Muscle layer of duodenum (tissue), 2 donors: ENCODE results near the gene USP11.

Experiments used
- H3K27ac ChIP-seq: one replicate; pipeline ENCODE4 v1.7.0; 2013; ENCODE audit warnings: mild to moderate bottlenecking, low read length
- H3K27me3 ChIP-seq: one replicate; pipeline ENCODE4 v1.7.0; 2013; ENCODE audit warnings: low read depth, mild to moderate bottlenecking, control low read depth, low read length
- H3K36me3 ChIP-seq, 2 donors: one replicate each; pipeline ENCODE4 v1.7.0; 2013; ENCODE audit warnings: low read length in 2 of 2, control low read depth in 1 of 2, mild to moderate bottlenecking in 1 of 2; ENCODE audit not compliant: insufficient read depth in 2 of 2, control insufficient read depth in 1 of 2
- H3K4me1 ChIP-seq, 2 donors: one replicate each; pipeline ENCODE4 v1.7.0; 2013; ENCODE audit warnings: low read length in 2 of 2, mild to moderate bottlenecking in 2 of 2, control low read depth in 1 of 2, moderate library complexity in 1 of 2; ENCODE audit not compliant: insufficient read depth in 2 of 2, control insufficient read depth in 1 of 2
- H3K4me3 ChIP-seq, 2 donors: one replicate each; pipeline ENCODE4 v1.7.0; 2013; ENCODE audit warnings: low read length in 2 of 2, low read depth in 1 of 2, mild to moderate bottlenecking in 1 of 2
- H3K9me3 ChIP-seq, 2 donors: one replicate each; pipeline ENCODE4 v1.7.0; 2013; ENCODE audit warnings: low read length in 2 of 2, control low read depth in 1 of 2, mild to moderate bottlenecking in 1 of 2; ENCODE audit not compliant: control insufficient read depth in 1 of 2
- donor health status: healthy.

The USP11 gene

DNA sequence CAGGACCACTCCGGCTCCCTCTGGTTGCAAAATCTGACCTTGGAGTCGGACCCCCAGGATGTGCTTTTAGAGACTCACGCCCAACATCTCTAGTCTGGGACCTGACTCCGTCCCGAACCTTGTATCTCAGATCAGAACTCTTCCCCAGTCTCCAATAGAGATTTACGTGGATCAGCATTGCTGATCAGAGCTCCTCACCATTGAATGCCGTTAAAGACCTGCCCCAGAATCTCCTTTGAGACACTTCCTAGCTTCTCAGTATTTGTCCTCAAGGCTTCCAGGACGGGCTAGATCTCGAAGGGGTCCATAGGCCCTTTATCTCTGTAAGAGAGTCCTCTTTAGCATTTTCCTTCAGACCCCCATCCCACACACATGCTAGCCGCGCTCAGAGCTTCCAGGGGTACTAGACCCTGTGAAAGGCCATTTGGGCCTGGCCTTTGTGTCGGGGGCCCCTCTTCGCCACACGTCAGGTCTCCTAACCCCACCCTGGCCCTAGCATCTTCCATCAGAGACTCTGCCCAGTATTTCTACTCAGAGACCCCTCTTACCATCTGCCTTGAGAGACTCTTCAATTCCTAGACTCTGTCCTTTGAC lies 38.5 kb upstream of the USP11 start:
- Histone ChIP-seq H3K4me3 (peak overlapping the region; percentile 71 to 83), H3K36me3 (peaks cover 8 to 10% of the 10 kb centered on the region in 2 donors), H3K27me3 (no peaks in the 10 kb centered on the region), H3K27ac (peak overlapping the region; percentile 86), H3K4me1 (peaks cover 9 to 65% of the 10 kb centered on the region in 2 donors), H3K9me3 (no peaks in the 10 kb centered on the region)

DNA sequence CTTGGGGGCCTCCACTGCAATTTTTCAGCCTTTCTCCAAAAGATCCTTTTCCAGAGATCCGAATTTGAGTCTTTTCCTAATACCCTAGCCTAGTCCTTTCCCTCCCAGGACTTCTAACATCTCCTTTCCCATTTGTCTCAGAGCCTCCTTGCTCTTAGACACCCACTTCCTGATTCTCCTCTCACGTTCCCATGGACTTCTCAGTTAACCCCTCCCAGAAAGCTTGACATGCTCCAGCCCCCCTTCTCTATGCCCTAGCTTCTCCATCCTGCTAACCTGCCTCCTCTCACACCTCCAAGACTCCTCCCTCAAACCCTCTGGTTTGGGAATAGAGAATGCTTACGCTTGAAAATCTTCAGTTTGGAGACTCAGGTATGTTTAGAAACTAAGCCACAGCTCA lies 36.7 kb upstream of the USP11 start:
- Histone ChIP-seq H3K4me1 (peaks cover 9 to 62% of the 10 kb centered on the region in 2 donors), H3K27ac (no peak overlapping the region), H3K27me3 (no peaks in the 10 kb centered on the region), H3K36me3 (peaks cover 22 to 25% of the 10 kb centered on the region in 2 donors), H3K9me3 (no peaks in the 10 kb centered on the region), H3K4me3 (peak overlapping the region; percentile 16 to 71)

GRCh38 chrX:47197526-47197925 lies 35.3 kb upstream of the USP11 start:
- Histone ChIP-seq H3K27me3 (no peaks in the 10 kb centered on the region), H3K4me1 (peaks cover 5 to 55% of the 10 kb centered on the region in 2 donors), H3K36me3 (peaks cover 36 to 40% of the 10 kb centered on the region in 2 donors), H3K27ac (no peak overlapping the region), H3K4me3 (peak overlapping the region in 1 of 2 donors; percentile 16), H3K9me3 (no peaks in the 10 kb centered on the region)

DNA sequence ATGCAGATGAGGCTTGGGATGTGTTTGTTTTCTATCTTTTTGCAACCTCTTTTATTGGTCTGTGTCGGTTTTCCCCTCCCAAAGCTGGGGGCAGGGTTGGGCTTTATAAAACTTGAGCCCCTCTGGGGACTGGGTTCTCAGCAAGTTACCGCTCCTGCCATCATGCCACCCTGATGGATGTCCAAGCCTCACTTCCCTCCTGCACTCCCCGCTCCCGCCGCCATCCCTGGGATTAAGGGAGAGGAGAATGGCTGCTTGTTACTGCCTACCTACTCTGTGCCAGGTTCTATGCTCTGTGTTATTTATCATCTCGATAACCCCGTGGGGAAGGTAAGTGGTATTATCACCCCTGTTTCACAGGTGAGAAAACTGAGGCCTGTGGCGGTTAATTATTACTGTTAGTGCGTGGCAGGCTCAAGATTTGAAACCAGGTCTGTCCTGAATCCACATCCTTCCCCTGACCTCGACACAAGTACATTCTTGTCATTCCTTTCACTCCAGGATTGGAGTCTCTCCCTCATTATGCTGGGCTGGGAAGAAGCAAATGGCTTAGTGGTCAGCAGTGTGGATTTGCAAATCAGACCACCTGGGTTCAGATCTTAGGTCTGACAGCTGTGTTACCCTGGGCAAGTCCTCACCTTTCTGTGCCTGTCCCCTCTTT lies 34.7 kb upstream of the USP11 start:
- Histone ChIP-seq H3K27me3 (no peaks in the 10 kb centered on the region), H3K4me1 (peaks cover 5 to 51% of the 10 kb centered on the region in 2 donors), H3K4me3 (no peak overlapping the region), H3K36me3 (peaks cover 41 to 46% of the 10 kb centered on the region in 2 donors), H3K27ac (no peak overlapping the region), H3K9me3 (no peaks in the 10 kb centered on the region)

- Histone ChIP-seq H3K4me3 (no peak overlapping the region), H3K4me1 (peaks cover 5 to 48% of the 10 kb centered on the region in 2 donors), H3K27ac (no peak overlapping the region), H3K36me3 (peaks cover 44 to 46% of the 10 kb centered on the region in 2 donors), H3K9me3 (no peaks in the 10 kb centered on the region), H3K27me3 (no peaks in the 10 kb centered on the region)
Measured at GRCh38 chrX:47198687-47199080, 34.1 kb upstream of the USP11 start.

GRCh38 chrX:47199286-47199685 lies 33.5 kb upstream of the USP11 start:
- Histone ChIP-seq H3K36me3 (peaks cover 46 to 48% of the 10 kb centered on the region in 2 donors), H3K4me3 (no peak overlapping the region), H3K9me3 (no peaks in the 10 kb centered on the region), H3K4me1 (peaks cover 5 to 48% of the 10 kb centered on the region in 2 donors), H3K27ac (no peak overlapping the region), H3K27me3 (no peaks in the 10 kb centered on the region)

DNA sequence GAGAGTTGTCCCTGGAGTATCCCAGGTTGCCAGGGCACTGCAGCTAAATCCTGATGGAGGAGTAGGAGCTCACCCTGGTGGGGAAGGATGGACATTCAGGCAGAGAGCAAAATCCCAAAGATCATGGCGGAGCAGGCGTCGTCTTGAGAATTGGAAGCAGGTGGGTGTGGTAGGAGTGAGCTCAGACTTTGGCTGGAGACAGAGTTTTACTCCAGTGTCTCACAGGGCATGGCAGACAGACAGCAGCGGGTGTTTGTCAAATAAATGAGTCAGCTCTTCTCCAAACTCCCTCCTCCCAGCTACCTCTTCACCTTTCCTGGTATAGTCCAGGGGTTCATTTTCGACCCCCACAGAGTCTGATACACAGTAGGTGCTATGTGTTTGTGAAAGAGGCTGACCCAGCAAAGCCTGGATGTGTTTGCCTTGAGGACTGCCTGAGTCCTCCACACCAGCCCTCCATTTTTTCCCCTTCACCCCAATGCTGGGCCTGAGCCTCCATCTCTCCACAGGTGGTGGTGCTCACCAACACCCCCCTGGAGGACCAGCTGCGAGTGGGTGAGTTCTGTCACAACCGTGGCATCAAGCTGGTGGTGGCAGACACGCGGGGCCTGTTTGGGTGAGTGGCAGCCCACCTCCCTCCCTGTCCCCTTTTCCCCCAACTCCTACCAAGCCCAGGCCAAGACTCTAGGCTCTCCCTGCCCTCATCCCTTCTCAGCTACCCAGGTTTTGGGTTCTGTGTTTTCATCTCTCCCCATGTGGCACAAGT lies 32.2 kb upstream of the USP11 start:
- H3K27me3 ChIP-seq: no peaks in the 10 kb centered on the region
- H3K4me1 ChIP-seq: peaks cover 0 to 38% of the 10 kb centered on the region in 2 donors
- peaks cover 50 to 58% of the 10 kb centered on the region in 2 donors for H3K36me3 ChIP-seq
- no peak overlapping the region for H3K4me3 ChIP-seq
- H3K27ac ChIP-seq: no peak overlapping the region
- no peaks in the 10 kb centered on the region for H3K9me3 ChIP-seq

- Histone ChIP-seq H3K9me3 (no peaks in the 10 kb centered on the region), H3K27me3 (no peaks in the 10 kb centered on the region), H3K36me3 (peaks cover 55 to 66% of the 10 kb centered on the region in 2 donors), H3K27ac (no peak overlapping the region), H3K4me1 (peaks cover 0 to 29% of the 10 kb centered on the region in 2 donors), H3K4me3 (no peak overlapping the region)
Measured at GRCh38 chrX:47201345-47201944, 31.4 kb upstream of the USP11 start.

DNA sequence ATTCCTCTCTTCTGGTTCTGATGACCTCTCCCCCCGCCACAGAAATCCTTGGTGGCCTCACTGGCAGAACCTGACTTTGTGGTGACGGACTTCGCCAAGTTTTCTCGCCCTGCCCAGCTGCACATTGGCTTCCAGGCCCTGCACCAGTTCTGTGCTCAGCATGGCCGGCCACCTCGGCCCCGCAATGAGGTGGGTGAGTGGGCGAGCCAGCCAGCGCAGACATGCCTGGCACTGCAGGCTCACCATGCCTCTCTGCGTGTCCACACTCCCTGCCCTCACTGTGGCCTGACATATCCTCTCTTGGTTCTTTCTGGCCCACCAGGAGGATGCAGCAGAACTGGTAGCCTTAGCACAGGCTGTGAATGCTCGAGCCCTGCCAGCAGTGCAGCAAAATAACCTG lies 30.5 kb upstream of the USP11 start:
- Histone ChIP-seq H3K4me1 (peaks cover 0 to 20% of the 10 kb centered on the region in 2 donors), H3K36me3 (peaks cover 63 to 70% of the 10 kb centered on the region in 2 donors), H3K4me3 (no peak overlapping the region), H3K27ac (no peak overlapping the region), H3K27me3 (no peaks in the 10 kb centered on the region), H3K9me3 (no peaks in the 10 kb centered on the region)

- H3K4me3 ChIP-seq: no peak overlapping the region
- no peak overlapping the region for H3K27ac ChIP-seq
- peaks cover 0 to 15% of the 10 kb centered on the region in 2 donors for H3K4me1 ChIP-seq
- H3K27me3 ChIP-seq: no peaks in the 10 kb centered on the region
- peaks cover 69 to 75% of the 10 kb centered on the region in 2 donors for H3K36me3 ChIP-seq
- H3K9me3 ChIP-seq: no peaks in the 10 kb centered on the region
Measured at GRCh38 chrX:47202877-47203276, 29.9 kb upstream of the USP11 start.

DNA sequence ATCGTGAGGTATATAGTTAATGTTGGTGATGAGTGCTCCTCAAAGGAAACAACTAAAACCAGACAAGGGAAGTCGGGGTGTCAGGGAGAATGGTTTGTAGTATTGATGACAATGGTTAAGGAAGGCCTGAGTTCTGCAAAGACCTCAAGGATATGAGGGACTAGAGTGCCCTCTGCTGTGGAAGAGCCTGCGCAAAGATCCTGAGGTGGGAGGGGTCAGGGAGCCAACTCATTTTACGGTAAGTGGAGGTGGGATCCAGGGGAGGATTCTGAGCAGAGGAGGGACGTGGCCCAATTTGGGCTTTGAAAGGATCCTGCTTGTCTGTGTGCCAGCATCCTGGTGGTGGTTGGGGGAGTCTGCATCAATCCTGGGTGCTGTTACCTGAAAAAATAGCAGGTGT lies 27.8 kb upstream of the USP11 start:
- Histone ChIP-seq H3K36me3 (peaks cover 63 to 77% of the 10 kb centered on the region in 2 donors), H3K4me3 (no peak overlapping the region), H3K27ac (no peak overlapping the region), H3K9me3 (no peaks in the 10 kb centered on the region), H3K4me1 (no peaks in the 10 kb centered on the region), H3K27me3 (no peaks in the 10 kb centered on the region)
